ENCODE data around the gene SDHA. TPM values are rescaled to one million over a fixed set of nuclear protein-coding genes. Genes with fewer than 3 reads are reported as not detected.
A peak's percentile ranks its signal among the peaks of the same experiment; 100 is the strongest.

The SDHA gene
- total RNA-seq, 6 experiments from 2014 or later = 92.5 to 114 (median 109) TPM

DNA sequence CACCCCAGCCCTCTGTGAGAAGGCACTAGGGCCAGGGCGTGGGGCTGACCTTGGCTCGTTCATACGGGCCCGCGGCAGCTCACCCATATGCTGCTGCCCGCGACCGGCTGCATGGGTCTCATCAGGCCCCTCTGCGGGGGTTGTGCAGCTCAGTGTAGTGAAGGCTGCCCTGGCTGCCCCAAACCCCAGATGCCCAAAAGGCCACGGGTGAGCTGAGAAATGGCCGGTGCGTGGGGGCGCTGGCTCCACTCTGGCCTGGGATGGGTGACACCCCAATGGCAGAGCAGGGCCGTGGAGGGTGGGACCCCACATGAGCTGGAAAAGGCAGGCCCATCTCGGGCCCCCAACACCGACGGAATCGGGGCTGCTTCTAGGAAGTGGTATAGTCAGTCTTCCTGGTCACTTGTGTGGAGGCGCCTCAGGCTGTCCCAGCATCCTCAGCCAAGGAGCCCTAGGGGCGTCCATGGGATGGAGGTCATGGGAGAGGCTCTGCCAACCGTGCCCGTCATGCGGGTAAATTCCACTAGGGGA is 46.3 kb upstream of the SDHA start:
- H3K27ac Mint-ChIP-seq = no peak overlapping the region
- no peak overlapping the region for H3K4me3 Mint-ChIP-seq
- H3K27me3 Mint-ChIP-seq (ENCODE audit: insufficient read depth) = peaks cover 2% of the 10 kb centered on the region; the same call in 1 of the 2 replicates
- DNase-seq = no peak
- peak; percentile 23; the same call in 1 of the 2 replicates for TF ChIP-seq CTCF (IDR thresholded peaks at IDR 0.05)
- no peaks in the 10 kb centered on the region for H3K9me3 Mint-ChIP-seq
- no peaks in the 10 kb centered on the region; the same call in 1 of the 2 replicates for H3K36me3 Mint-ChIP-seq (ENCODE audit: low read depth)
- H3K4me1 Mint-ChIP-seq (ENCODE audit: low read depth) = peaks cover 40% of the 10 kb centered on the region

DNA sequence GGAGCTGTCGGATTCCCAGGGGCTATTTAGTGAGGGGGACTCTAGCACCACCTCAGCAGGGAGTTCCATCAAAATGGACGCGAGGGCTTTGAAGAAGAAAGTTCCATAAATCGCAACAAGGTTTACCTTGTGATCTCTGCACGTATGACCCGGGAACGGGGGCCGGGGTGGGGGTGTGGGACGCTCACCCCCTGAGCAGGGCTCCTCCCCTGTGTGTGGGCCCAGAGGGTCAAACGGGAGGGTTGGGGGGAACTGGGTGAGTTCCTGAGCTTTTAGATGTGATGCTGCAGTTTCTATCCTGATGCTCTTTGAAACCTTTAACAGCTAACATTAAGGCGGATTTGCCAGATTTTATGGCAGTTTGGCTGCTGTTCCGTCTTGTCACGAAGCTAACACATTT is 45.7 kb upstream of the SDHA start:
- H3K4me1 Mint-ChIP-seq (ENCODE audit: low read depth) = peaks cover 34% of the 10 kb centered on the region

DNA sequence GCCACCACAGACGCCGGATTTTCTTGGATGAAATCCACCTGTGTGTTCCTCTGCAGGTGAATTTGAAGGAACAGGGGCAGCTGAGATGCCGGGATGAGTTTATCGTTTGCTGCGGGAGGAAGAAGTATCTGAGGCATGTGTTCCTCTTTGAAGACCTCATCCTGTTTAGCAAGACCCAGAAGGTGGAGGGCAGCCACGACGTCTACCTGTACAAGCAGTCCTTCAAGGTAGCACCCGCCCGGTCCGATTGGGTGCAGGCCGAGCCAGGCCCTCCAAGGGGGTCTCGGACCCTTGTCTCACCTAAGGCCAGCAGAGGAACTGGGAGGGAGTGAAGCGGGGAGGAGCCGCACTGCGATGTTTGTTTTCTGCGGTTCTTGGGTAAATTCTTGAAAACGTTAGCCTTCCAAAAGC is 45.3 kb upstream of the SDHA start:
- H3K9me3 Mint-ChIP-seq = no peaks in the 10 kb centered on the region
- TF ChIP-seq CTCF (IDR thresholded peaks at IDR 0.05) = no peak
- no peak overlapping the region for H3K4me3 Mint-ChIP-seq
- DNase-seq = no peak
- no peaks in the 10 kb centered on the region; the same call in 1 of the 2 replicates for H3K36me3 Mint-ChIP-seq (ENCODE audit: low read depth)
- peaks cover 2% of the 10 kb centered on the region; the same call in 1 of the 2 replicates for H3K27me3 Mint-ChIP-seq (ENCODE audit: insufficient read depth)
- H3K27ac Mint-ChIP-seq = no peak overlapping the region
- peaks cover 30% of the 10 kb centered on the region for H3K4me1 Mint-ChIP-seq (ENCODE audit: low read depth)

More for the DNA sequence above, 45.7 kb upstream of the SDHA start:
- Mint-ChIP-seq H3K4me3 (no peak overlapping the region), H3K9me3 (no peaks in the 10 kb centered on the region), H3K36me3 (ENCODE audit: low read depth) (no peaks in the 10 kb centered on the region; the same call in 1 of the 2 replicates), H3K27ac (no peak overlapping the region), H3K27me3 (ENCODE audit: insufficient read depth) (peaks cover 2% of the 10 kb centered on the region; the same call in 1 of the 2 replicates)
- no peak for DNase-seq
- no peak for TF ChIP-seq CTCF (IDR thresholded peaks at IDR 0.05)

GRCh38 chr5:173392-174290 is 44.5 kb upstream of the SDHA start:
- Mint-ChIP-seq H3K9me3 (no peaks in the 10 kb centered on the region), H3K4me3 (no peak overlapping the region), H3K27me3 (ENCODE audit: insufficient read depth) (peaks cover 7% of the 10 kb centered on the region), H3K36me3 (ENCODE audit: low read depth) (no peaks in the 10 kb centered on the region; the same call in 1 of the 2 replicates), H3K27ac (no peak overlapping the region), H3K4me1 (ENCODE audit: low read depth) (peaks cover 22% of the 10 kb centered on the region)
- DNase-seq = no peak
- TF ChIP-seq CTCF (IDR thresholded peaks at IDR 0.05) = no peak

GRCh38 chr5:174291-174600 is 43.9 kb upstream of the SDHA start:
- no peak for DNase-seq
- Mint-ChIP-seq H3K4me3 (no peak overlapping the region), H3K36me3 (ENCODE audit: low read depth) (no peaks in the 10 kb centered on the region; the same call in 1 of the 2 replicates), H3K9me3 (no peaks in the 10 kb centered on the region), H3K27ac (no peak overlapping the region), H3K27me3 (ENCODE audit: insufficient read depth) (peaks cover 11% of the 10 kb centered on the region), H3K4me1 (ENCODE audit: low read depth) (peaks cover 16% of the 10 kb centered on the region)
- no peak for TF ChIP-seq CTCF (IDR thresholded peaks at IDR 0.05)

Data from HFFc6 (cell line).